Central memory CD4-positive, alpha-beta T cell (primary cell): ENCODE measurements around the gene EPS8L3.

Experiments
- DNase-seq: peaks from one replicate; pipeline ENCODE4 v3.0.0; 2022

The EPS8L3 gene

GRCh38 chr1:109793486-109794318 lies 30.0 kb upstream of the EPS8L3 start:
- DNase-seq, result peak; percentile 53

- DNase-seq, result no peak
These were observed 29.4 kb upstream of the EPS8L3 start for GRCh38 chr1:109793089-109793485.

- DNase-seq, result no peak
These were observed 28.5 kb upstream of the EPS8L3 start for GRCh38 chr1:109792056-109792831.

GRCh38 chr1:109791495-109792043 lies 27.8 kb upstream of the EPS8L3 start:
- DNase-seq, result no peak

- peak; percentile 69 for DNase-seq
These were observed 27.2 kb upstream of the EPS8L3 start for GRCh38 chr1:109790735-109791494.

GRCh38 chr1:109790329-109790728 lies 26.6 kb upstream of the EPS8L3 start:
- DNase-seq, result no peak

GRCh38 chr1:109789551-109790180 lies 25.9 kb upstream of the EPS8L3 start:
- no peak for DNase-seq

- no peak for DNase-seq
These were observed 25.2 kb upstream of the EPS8L3 start for GRCh38 chr1:109788695-109789521.

GRCh38 chr1:109787845-109788601 lies 24.3 kb upstream of the EPS8L3 start:
- DNase-seq, result no peak

- no peak for DNase-seq
These were observed 23.6 kb upstream of the EPS8L3 start for GRCh38 chr1:109787211-109787844.

GRCh38 chr1:109786531-109787021 lies 22.9 kb upstream of the EPS8L3 start:
- no peak for DNase-seq

- DNase-seq, result no peak
These were observed 22.4 kb upstream of the EPS8L3 start for GRCh38 chr1:109786112-109786480.

GRCh38 chr1:109785446-109786111 lies 21.9 kb upstream of the EPS8L3 start:
- no peak for DNase-seq

- DNase-seq, result no peak
These were observed 21.0 kb upstream of the EPS8L3 start for GRCh38 chr1:109784551-109785252.

- no peak for DNase-seq
These were observed 19.7 kb upstream of the EPS8L3 start for GRCh38 chr1:109783436-109783835.

GRCh38 chr1:109782927-109783326 lies 19.2 kb upstream of the EPS8L3 start:
- DNase-seq, result no peak

GRCh38 chr1:109782514-109782913 lies 18.8 kb upstream of the EPS8L3 start:
- DNase-seq, result no peak

- DNase-seq, result no peak
These were observed 18.1 kb upstream of the EPS8L3 start for GRCh38 chr1:109781806-109782205.

- DNase-seq, result no peak
These were observed 17.3 kb upstream of the EPS8L3 start for GRCh38 chr1:109780982-109781381.
